HG02884 (cell line): ENCODE measurements around the gene ERP27.

Experiments
- ATAC-seq: cut with Tn5 transposase; IDR thresholded peaks from one replicate; pipeline ENCODE4 v1.9.1; 2021; ENCODE audit warnings: mild to moderate bottlenecking, moderate library complexity; ENCODE audit not compliant: unreplicated experiment

The ERP27 gene

GRCh38 chr12:14937014-14937413, 1.3 kb downstream of the ERP27 start:
- no peak for ATAC-seq

GRCh38 chr12:14936224-14936861, 2.0 kb downstream of the ERP27 start:
- no peak for ATAC-seq

GRCh38 chr12:14935031-14935430, 3.3 kb downstream of the ERP27 start:
- no peak for ATAC-seq

- ATAC-seq = no peak
Measured at GRCh38 chr12:14934511-14934910, 3.8 kb downstream of the ERP27 start.

GRCh38 chr12:14931791-14932560, 6.4 kb downstream of the ERP27 start:
- ATAC-seq = no peak

- no peak for ATAC-seq
Measured at GRCh38 chr12:14931359-14931758, 7.0 kb downstream of the ERP27 start.

GRCh38 chr12:14930299-14930698, 8.0 kb downstream of the ERP27 start:
- no peak for ATAC-seq

- no peak for ATAC-seq
Measured at GRCh38 chr12:14928931-14929330, 9.4 kb downstream of the ERP27 start.

- ATAC-seq = no peak
Measured at GRCh38 chr12:14927267-14927666, 11.1 kb downstream of the ERP27 start.

- no peak for ATAC-seq
Measured at GRCh38 chr12:14924541-14924940, 13.8 kb downstream of the ERP27 start.

GRCh38 chr12:14923944-14924343, 14.4 kb downstream of the ERP27 start:
- ATAC-seq = no peak

GRCh38 chr12:14921218-14921617, 17.1 kb downstream of the ERP27 start:
- no peak for ATAC-seq

GRCh38 chr12:14920475-14921126, 17.7 kb downstream of the ERP27 start:
- ATAC-seq = no peak

GRCh38 chr12:14919455-14919854, 18.9 kb downstream of the ERP27 start:
- no peak for ATAC-seq

GRCh38 chr12:14915736-14916135, 22.6 kb downstream of the ERP27 start:
- no peak for ATAC-seq

- no peak for ATAC-seq
Measured at GRCh38 chr12:14913381-14913781, 25.0 kb downstream of the ERP27 start.

- ATAC-seq = no peak
Measured at GRCh38 chr12:14911131-14911530, 27.2 kb downstream of the ERP27 start.

GRCh38 chr12:14910090-14910915, 28.0 kb downstream of the ERP27 start:
- no peak for ATAC-seq

- ATAC-seq = no peak
Measured at GRCh38 chr12:14907953-14908352, 30.4 kb downstream of the ERP27 start.

GRCh38 chr12:14906114-14906513, 32.2 kb downstream of the ERP27 start:
- ATAC-seq = no peak
